Measurements from ENCODE around the gene JAKMIP3. TPM values are rescaled to one million over a fixed set of nuclear protein-coding genes. Genes with fewer than 3 reads are reported as not detected.
A peak's percentile ranks its signal among the peaks of the same experiment; 100 is the strongest.

Gene JAKMIP3
- total RNA-seq, 3 donors from 2014 or later, result 0.16 to 1.3 (median 0.98) TPM

DNA sequence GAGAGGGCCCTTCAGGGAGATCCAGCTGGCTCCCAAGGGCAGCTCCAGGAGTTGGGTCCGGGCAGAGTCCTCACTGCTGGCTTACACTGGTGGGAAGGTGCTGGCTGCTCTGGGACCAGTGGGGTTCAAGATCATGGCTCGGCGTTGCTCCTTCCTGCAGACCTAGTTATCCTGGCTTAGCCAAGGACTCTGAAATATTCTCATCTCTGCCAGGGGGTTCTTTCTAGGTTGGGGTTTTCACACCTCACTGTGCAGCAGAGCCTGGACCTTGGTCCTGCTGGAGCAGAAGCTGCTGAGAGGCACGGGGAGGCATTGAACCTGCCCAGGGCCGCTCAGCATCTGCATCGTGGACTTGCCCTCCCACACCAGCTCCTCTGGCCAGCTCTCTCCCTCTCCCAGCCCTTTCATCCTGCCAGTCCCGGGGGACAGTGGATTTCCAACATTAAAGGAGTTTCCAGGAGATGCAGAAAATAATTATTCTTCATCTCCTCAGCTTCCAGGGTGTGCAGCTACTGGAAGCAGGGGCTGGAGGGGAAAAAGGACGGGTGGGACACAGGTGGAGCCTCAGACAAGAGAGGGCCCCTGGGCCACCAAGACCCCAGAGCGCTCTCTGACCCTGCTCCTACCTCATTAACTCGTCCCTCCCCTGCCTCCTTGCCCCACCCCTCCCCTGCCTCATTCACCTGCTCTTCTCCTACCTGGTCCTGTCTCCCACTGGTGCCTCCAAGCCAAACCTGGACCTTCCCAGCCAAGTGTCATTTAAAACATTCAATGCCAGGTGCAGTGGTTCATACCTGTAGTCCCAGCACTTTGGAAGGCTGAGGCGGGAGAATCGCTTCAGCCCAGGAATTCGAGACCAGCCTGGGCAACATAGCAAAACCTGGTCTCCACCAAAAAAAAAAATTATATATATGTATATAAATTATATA is 42.5 kb downstream of the JAKMIP3 start:
- H3K4me3 ChIP-seq, result no peak overlapping the region
- no peaks in the 10 kb centered on the region for H3K27me3 ChIP-seq
- TF ChIP-seq CTCF (IDR thresholded peaks at IDR 0.05) (no peak), POLR2AphosphoS5 (IDR thresholded peaks at IDR 0.05) (no peak), POLR2A (IDR thresholded peaks at IDR 0.05) (no peak)
- no peaks in the 10 kb centered on the region for H3K4me1 ChIP-seq
- H3K9me3 ChIP-seq, result no peaks in the 10 kb centered on the region
- intact Hi-C loops (cut with DNase I; ENCODE audit: low total_unique reads), result loop anchor here (5.0 kb wide), 1 partner anchor 234 kb away; no protein-coding TSS in a partner anchor
- no peaks in the 10 kb centered on the region for H3K36me3 ChIP-seq
- DNase-seq (ENCODE audit: low spot score in 2 of 2), result no peak
- no peak overlapping the region for H3K27ac ChIP-seq

DNA sequence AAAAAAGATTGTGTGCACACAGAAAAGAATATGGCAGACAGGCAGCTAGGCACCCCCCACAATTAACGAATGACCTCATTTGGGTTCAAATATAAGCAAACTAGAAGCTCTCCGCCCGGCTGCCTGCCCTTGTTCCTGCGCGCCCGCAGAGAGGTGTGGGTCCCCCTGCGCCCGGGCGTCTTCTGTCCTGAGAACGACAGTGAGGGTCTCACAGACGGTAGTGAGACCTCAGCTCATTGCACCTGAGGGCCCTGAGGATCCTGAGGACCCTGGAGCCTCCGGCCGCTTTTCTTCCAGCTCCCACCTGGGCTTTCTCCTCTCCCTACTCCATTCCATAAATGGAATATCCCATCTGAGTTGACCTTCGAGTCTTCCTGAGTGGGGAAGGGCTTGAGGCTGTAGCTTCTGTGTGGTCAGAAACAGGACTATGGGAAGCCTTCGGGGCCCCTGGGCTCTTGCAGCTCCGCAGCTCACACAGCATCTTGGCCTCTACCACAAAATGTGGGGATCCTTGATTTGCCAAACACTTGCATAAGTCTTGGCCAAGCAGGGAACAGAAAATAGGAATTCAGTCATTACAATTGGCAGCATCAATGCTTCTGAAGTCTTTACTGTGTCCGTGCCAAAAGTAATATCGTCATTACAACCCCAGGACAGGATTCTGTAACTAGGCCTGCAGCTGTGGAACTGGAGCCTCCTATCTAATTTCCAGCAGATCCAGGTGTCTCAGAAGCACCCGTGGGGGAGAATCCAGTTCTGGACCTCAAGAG is 43.8 kb downstream of the JAKMIP3 start:
- intact Hi-C loops (cut with DNase I; ENCODE audit: low total_unique reads), result loop anchor here (5.0 kb wide), 1 partner anchor 233 kb away; no protein-coding TSS in a partner anchor
- TF ChIP-seq POLR2AphosphoS5 (IDR thresholded peaks at IDR 0.05) (no peak), POLR2A (IDR thresholded peaks at IDR 0.05) (no peak), CTCF (IDR thresholded peaks at IDR 0.05) (no peak)
- no peak overlapping the region for H3K27ac ChIP-seq

DNA sequence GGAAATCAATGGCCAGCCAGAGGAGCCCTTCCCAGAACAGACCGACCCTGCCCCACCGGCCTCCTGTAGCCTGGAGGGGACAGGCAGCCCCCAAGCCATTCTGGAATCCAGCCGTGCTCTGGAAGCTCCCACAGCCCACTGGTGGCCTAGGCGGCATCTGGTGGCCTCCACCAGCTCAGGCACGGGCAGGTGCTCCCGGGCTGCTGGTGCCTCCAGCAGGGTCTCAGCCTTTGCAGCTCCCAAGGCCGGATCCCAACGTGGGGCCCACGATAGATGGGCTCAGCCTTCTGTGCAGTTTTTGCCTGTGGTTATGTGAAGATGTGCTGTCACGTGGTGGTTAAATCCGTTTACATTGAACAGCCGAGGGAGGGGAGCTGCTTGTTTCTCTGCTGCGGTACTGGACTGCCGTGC is 44.4 kb downstream of the JAKMIP3 start:
- H3K9me3 ChIP-seq, result no peaks in the 10 kb centered on the region
- no peaks in the 10 kb centered on the region for H3K36me3 ChIP-seq
- TF ChIP-seq CTCF (IDR thresholded peaks at IDR 0.05) (no peak), POLR2A (IDR thresholded peaks at IDR 0.05) (no peak), POLR2AphosphoS5 (IDR thresholded peaks at IDR 0.05) (no peak)
- intact Hi-C loops (cut with DNase I; ENCODE audit: low total_unique reads), result no loop called here
- no peak overlapping the region for H3K4me3 ChIP-seq
- H3K27ac ChIP-seq, result no peak overlapping the region
- DNase-seq (ENCODE audit: low spot score in 2 of 2), result peak; percentile 11 to 30
- H3K4me1 ChIP-seq, result no peaks in the 10 kb centered on the region
- no peaks in the 10 kb centered on the region for H3K27me3 ChIP-seq

More for the DNA sequence above, 43.8 kb downstream of the JAKMIP3 start:
- Histone ChIP-seq H3K36me3 (no peaks in the 10 kb centered on the region), H3K4me3 (no peak overlapping the region), H3K4me1 (no peaks in the 10 kb centered on the region), H3K9me3 (no peaks in the 10 kb centered on the region), H3K27me3 (no peaks in the 10 kb centered on the region)
- DNase-seq (ENCODE audit: low spot score in 2 of 2), result peak; percentile 11 to 33

DNA sequence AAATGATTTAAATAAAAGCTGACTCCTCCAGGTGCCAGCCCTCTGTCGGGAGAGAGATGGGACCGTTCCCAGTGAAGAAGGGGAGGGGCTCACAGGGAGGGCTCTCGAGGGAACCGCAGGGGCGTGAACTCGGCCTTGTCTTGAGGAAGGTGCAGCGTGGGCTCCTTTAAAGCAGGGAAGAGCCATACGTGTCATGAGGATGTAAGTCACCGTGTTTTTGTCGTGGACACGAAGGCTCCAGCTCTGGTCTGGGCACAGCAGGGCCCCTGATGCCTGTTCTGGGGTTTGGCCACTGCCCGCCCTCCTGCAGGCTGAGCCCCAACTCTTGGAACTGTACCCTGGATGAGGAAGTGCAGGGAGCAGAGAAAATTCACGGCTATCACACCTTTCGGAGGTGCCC is 45.0 kb downstream of the JAKMIP3 start:
- no peak for DNase-seq (ENCODE audit: low spot score in 2 of 2)
- no peaks in the 10 kb centered on the region for H3K9me3 ChIP-seq
- TF ChIP-seq POLR2AphosphoS5 (IDR thresholded peaks at IDR 0.05), result no peak
- no peak for TF ChIP-seq CTCF (IDR thresholded peaks at IDR 0.05)
- no peak for TF ChIP-seq POLR2A (IDR thresholded peaks at IDR 0.05)

More for the DNA sequence above, 45.0 kb downstream of the JAKMIP3 start:
- Histone ChIP-seq H3K4me1 (no peaks in the 10 kb centered on the region), H3K36me3 (no peaks in the 10 kb centered on the region), H3K27me3 (no peaks in the 10 kb centered on the region), H3K4me3 (no peak overlapping the region), H3K27ac (no peak overlapping the region)
- intact Hi-C loops (cut with DNase I; ENCODE audit: low total_unique reads), result no loop called here

Measured in breast epithelium (tissue), 4 donors.